HCT116 (cell line): ENCODE measurements around the gene CACNA1C. TPM values are rescaled to one million over a fixed set of nuclear protein-coding genes. Genes with fewer than 3 reads are reported as not detected.

Experiments
- ATAC-seq: fragments of 200-7000 bp; cut with Tn5 transposase; 2 replicates; pipeline ENCODE4 v1.9.1; 2020; ENCODE audit warnings: mild to moderate bottlenecking, moderate library complexity
- BruUV-seq: library from RNA; stranded (reverse); fragments of 400-500 nt; replicated peaks from 2 replicates; lab custom pipeline; 2021; lab: Mats Ljungman, UMichigan
- CTCF ChIA-PET: fragments of 300-600 bp; sonication (Branson Sonifier 250); formaldehyde crosslinking; loops from one replicate; lab custom pipeline; 2021; ENCODE audit warnings: antibody characterized with exemption; lab: Charles Lee
- POLR2A ChIA-PET: fragments of 300-600, 350-600 bp; sonication (Branson Sonifier 250); formaldehyde crosslinking; loops from one replicate; lab custom pipeline; 2021; ENCODE audit warnings: antibody characterized with exemption; lab: Charles Lee
- RAD21 ChIA-PET, 2 experiments: fragments of 300-600 bp; sonication (Branson Sonifier 250); formaldehyde crosslinking; loops; one replicate each; lab custom pipeline; 2023; ENCODE audit warnings: low total read pairs in 2 of 2; ENCODE audit not compliant: uncharacterized antibody in 2 of 2, unreplicated experiment in 2 of 2, low non-redundant PET in 1 of 2; lab: Charles Lee
- DNase-seq: peaks from one replicate; pipeline ENCODE4 v3.0.0-alpha.2; 2010; ENCODE audit warnings: low read depth, low spot score
- H2AFZ ChIP-seq: fragments of 200-600 bp; shearing (Covaris generic), sonication (generic); 2 replicates; pipeline ENCODE4 v1.6.1; 2017; ENCODE audit warnings: low read depth, mixed run types, mixed read lengths, antibody characterized with exemption, low read length; ENCODE audit not compliant: poor library complexity, severe bottlenecking
- H3K27ac ChIP-seq: 2 replicates; pipeline ENCODE4 v1.5.1; 2012; ENCODE audit warnings: low read depth, low read length
- H3K27me3 ChIP-seq: fragments of 200-600 bp; sonication (generic); 2 replicates; pipeline ENCODE4 v1.6.1; 2016; ENCODE audit warnings: mixed run types, low read length, mixed read lengths; ENCODE audit not compliant: insufficient read depth
- H3K36me3 ChIP-seq, 2 experiments: fragments of 200-500 bp in 1 of 2; fragments of 200-600 bp in 1 of 2; sonication (Bioruptor generic) in 1 of 2; sonication (generic) in 1 of 2; 2 replicates each; pipeline versions ENCODE4 v1.5.1 to v1.6.1; 2014 to 2016; ENCODE audit warnings: low read length in 2 of 2, inconsistent platforms in 1 of 2, mixed read lengths in 1 of 2, mixed run types in 1 of 2; ENCODE audit not compliant: insufficient read depth in 2 of 2, control insufficient read depth in 1 of 2
- H3K4me1 ChIP-seq, 2 experiments: fragments of 200-600 bp in 1 of 2; sonication (generic) in 1 of 2; 2 replicates each; pipeline versions ENCODE4 v1.5.1 to v1.6.1; 2012 to 2017; ENCODE audit warnings: low read length in 2 of 2, inconsistent platforms in 1 of 2, mild to moderate bottlenecking in 1 of 2, mixed read lengths in 1 of 2, mixed run types in 1 of 2, moderate library complexity in 1 of 2; ENCODE audit not compliant: insufficient read depth in 2 of 2, control insufficient read depth in 1 of 2
- H3K4me2 ChIP-seq: fragments of 200-600 bp; sonication (generic); 2 replicates; pipeline ENCODE4 v1.6.1; 2017; ENCODE audit warnings: mixed run types, low read length, mixed read lengths
- H3K4me3 ChIP-seq, 2 experiments: fragments of 200-600 bp in 1 of 2; sonication (generic) in 1 of 2; replicated peaks in 1 of 2; 2 replicates each; pipeline ENCODE4 v1.5.1; 2011 to 2016; ENCODE audit warnings: low read length in 2 of 2, control low read depth in 1 of 2, low read depth in 1 of 2, mild to moderate bottlenecking in 1 of 2, mixed read lengths in 1 of 2, mixed run types in 1 of 2
- H3K79me2 ChIP-seq: fragments of 200-600 bp; sonication (generic); 2 replicates; pipeline ENCODE4 v1.6.1; 2017; ENCODE audit warnings: mild to moderate bottlenecking, mixed run types, low read length, moderate library complexity, mixed read lengths; ENCODE audit not compliant: insufficient read depth
- H3K9ac ChIP-seq: fragments of 200-600 bp; sonication (generic); 2 replicates; pipeline ENCODE4 v1.6.1; 2016; ENCODE audit warnings: low read length, mixed read lengths
- H3K9me2 ChIP-seq: fragments of 200-600 bp; sonication (generic), shearing (Covaris generic); 2 replicates; pipeline ENCODE4 v1.6.1; 2017; ENCODE audit warnings: mixed run types, mild to moderate bottlenecking, moderate library complexity; ENCODE audit not compliant: insufficient read depth
- H3K9me3 ChIP-seq, 2 experiments: fragments of 200-500 bp in 1 of 2; fragments of 200-600 bp in 1 of 2; sonication (Bioruptor generic) in 1 of 2; sonication (generic) in 1 of 2; 2 replicates each; pipeline ENCODE4 v1.6.1; 2014 to 2017; ENCODE audit warnings: low read length in 2 of 2, mixed read lengths in 2 of 2, inconsistent platforms in 1 of 2, low read depth in 1 of 2, mild to moderate bottlenecking in 1 of 2, mixed run types in 1 of 2, moderate library complexity in 1 of 2; ENCODE audit not compliant: control insufficient read depth in 1 of 2, insufficient read depth in 1 of 2
- H4K20me1 ChIP-seq: fragments of 200-600 bp; sonication (generic), shearing (Covaris generic); 2 replicates; pipeline ENCODE4 v1.6.1; 2017; ENCODE audit warnings: mixed run types, mild to moderate bottlenecking, moderate library complexity; ENCODE audit not compliant: insufficient read depth
- EGR1 ChIP-seq: IDR thresholded peaks from 2 replicates; pipeline ENCODE4 v1.6.1; 2012; ENCODE audit warnings: low read depth
- ELF1 ChIP-seq: IDR thresholded peaks from 2 replicates; pipeline ENCODE4 v1.6.1; 2012; ENCODE audit warnings: low read depth, borderline replicate concordance
- EZH2 ChIP-seq: fragments of 200-600 bp; sonication (generic); IDR thresholded peaks from 2 replicates; pipeline ENCODE4 v1.6.1; 2017; ENCODE audit warnings: antibody characterized with exemption, mixed run types
- EZH2phosphoT487 ChIP-seq: fragments of 200-600 bp; IDR thresholded peaks from 2 replicates; pipeline ENCODE4 v1.6.1; 2018; ENCODE audit warnings: antibody characterized with exemption, borderline replicate concordance
- MAX ChIP-seq: IDR thresholded peaks from 2 replicates; pipeline ENCODE4 v1.6.1; 2012
- YY1 ChIP-seq: IDR thresholded peaks from 2 replicates; pipeline ENCODE4 v1.6.1; 2011; ENCODE audit warnings: low read length, low read depth, moderate library complexity, mild to moderate bottlenecking; ENCODE audit not compliant: insufficient replicate concordance; ENCODE audit errors: extremely low read depth
- ZFX ChIP-seq: fragments of 450-650 bp; IDR thresholded peaks from 2 replicates; pipeline ENCODE4 v1.6.1; 2017
- intact Hi-C: fragments of 100-400 bp; cut with micrococcal nuclease; formaldehyde crosslinking; loops from 2 replicates; pipeline ENCODE4 v1.10.0; 2022
- total RNA-seq: library from RNA; stranded (reverse); gene quantifications from one replicate; pipeline ENCODE4 v1.2.1, GENCODE V29; 2021; ENCODE audit not compliant: unreplicated experiment

The CACNA1C gene
- total RNA-seq, 1 experiment from 2014 or later = 0.05 TPM

GRCh38 chr12:2295941-2296461 lies 243.2 kb downstream of the CACNA1C start:
- H3K79me2 ChIP-seq = no peaks in the 10 kb centered on the region
- H3K9ac ChIP-seq = no peak overlapping the region
- H3K36me3 ChIP-seq = no peaks in the 10 kb centered on the region
- TF ChIP-seq EZH2phosphoT487 = no peak
- TF ChIP-seq EGR1 = no peak
- TF ChIP-seq MAX = no peak
- POLR2A ChIA-PET = no interaction called here
- no peak overlapping the region for H3K27ac ChIP-seq
- no peak overlapping the region for H2AFZ ChIP-seq
- RAD21 ChIA-PET = no interaction called here
- peaks cover 4% of the 10 kb centered on the region; the same call in 1 of the 2 replicates for H3K27me3 ChIP-seq
- H3K9me3 ChIP-seq = no peaks in the 10 kb centered on the region
- H3K4me2 ChIP-seq = no peak overlapping the region
- no TSS peak for BruUV-seq
- ATAC-seq (no peak), DNase-seq (no peak)
- CTCF ChIA-PET = no interaction called here
- H3K4me1 ChIP-seq = no peaks in the 10 kb centered on the region
- H3K4me3 ChIP-seq = no peak overlapping the region
- intact Hi-C loops = no loop called here
- H3K9me2 ChIP-seq = no peaks in the 10 kb centered on the region
- no peaks in the 10 kb centered on the region for H4K20me1 ChIP-seq

GRCh38 chr12:2297004-2297403 lies 244.2 kb downstream of the CACNA1C start:
- no peak overlapping the region for H3K27ac ChIP-seq
- H3K9me2 ChIP-seq = no peaks in the 10 kb centered on the region
- no TSS peak for BruUV-seq
- H3K4me3 ChIP-seq = no peak overlapping the region
- H3K4me2 ChIP-seq = no peak overlapping the region
- H3K79me2 ChIP-seq = no peaks in the 10 kb centered on the region
- H3K4me1 ChIP-seq = no peaks in the 10 kb centered on the region
- no peak overlapping the region for H3K9ac ChIP-seq
- no peak for ATAC-seq
- H3K27me3 ChIP-seq = peaks cover 4% of the 10 kb centered on the region; the same call in 1 of the 2 replicates
- POLR2A ChIA-PET = no interaction called here
- CTCF ChIA-PET = no interaction called here
- no peak for DNase-seq
- intact Hi-C loops = no loop called here
- no peaks in the 10 kb centered on the region for H3K9me3 ChIP-seq
- H2AFZ ChIP-seq = no peak overlapping the region
- no peaks in the 10 kb centered on the region for H3K36me3 ChIP-seq
- no peaks in the 10 kb centered on the region for H4K20me1 ChIP-seq
- RAD21 ChIA-PET = no interaction called here
- TF ChIP-seq ZFX = no peak
- TF ChIP-seq YY1 = no peak
- TF ChIP-seq ELF1 = no peak
- TF ChIP-seq EZH2 = no peak
